ENCODE data around the gene PPP3R1.

Gene PPP3R1

DNA sequence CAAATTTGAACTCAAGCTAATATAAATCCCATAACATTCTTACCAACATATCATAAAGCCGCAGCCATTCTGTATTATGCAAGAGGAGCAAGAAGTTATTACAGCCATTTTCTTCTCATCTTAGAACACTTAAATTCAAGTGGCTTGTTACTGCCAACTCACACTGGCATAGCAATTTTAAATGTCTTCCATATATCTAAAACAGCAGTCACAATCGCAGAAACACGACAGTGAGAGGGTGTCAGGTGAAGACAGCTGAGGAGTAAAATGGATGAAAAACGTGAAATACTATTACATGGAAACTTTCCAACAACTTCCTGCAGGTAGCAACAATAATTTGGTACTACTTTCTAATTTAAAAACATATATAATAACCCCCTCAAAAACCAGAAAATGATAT is 17.9 kb downstream of the PPP3R1 start:
- DNase-seq (ENCODE audit: low read depth in 2 of 2, low spot score in 1 of 2): no peak

DNA sequence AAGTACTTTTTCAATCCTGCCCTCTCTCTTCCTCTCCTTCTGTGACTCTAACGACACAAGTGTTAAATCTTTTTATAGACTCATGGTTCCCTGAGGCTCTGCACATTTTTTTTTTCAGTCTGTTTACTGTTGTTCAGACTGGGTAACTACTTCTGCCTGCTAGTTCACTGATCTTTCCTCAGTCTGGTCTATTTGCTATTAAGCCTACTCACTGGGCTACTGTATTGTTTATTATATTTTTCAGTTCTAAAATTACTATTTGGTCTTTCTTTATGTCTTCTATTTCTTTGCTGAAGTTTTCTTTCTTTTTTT is 21.3 kb downstream of the PPP3R1 start:
- DNase-seq (ENCODE audit: low read depth in 2 of 2, low spot score in 1 of 2): no peak

DNA sequence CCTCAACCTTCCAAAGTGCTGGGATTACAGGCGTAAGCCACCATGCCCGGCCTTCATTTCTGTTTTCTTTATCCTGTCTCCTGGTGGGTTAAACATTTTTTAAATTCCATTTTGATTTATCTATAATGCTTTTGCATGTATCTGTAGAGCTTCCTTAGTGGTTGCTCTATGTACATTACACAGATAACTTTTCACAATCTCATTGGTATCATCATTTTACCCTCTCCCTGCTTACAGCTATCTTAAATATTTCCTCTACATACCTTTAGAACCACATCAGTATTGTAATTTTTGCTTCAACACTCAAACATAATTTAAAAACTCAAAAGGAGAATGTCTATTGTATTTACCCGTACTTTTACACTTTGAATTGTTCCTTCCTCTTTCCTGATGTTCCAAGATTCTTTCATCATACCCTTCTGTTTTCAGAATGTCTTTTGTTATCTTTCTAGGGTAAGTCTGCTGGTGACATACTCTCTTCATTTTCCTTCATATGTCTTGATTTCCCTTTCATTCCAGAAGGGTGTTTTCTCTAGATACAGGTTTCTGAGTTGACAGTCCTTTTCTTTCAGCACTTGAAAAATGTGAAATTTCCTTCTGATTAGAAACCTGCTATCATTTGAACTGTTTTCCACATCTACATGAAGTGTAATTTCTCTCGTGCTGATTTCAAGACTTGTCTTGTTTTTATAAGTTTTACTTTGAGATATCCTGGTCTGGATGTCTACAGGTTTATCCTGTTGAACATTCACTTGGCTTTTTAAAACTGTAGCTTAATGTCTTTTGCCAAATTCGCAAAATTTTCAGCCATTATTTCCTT is 21.9 kb downstream of the PPP3R1 start:
- DNase-seq (ENCODE audit: low read depth in 2 of 2, low spot score in 1 of 2): no peak

DNA sequence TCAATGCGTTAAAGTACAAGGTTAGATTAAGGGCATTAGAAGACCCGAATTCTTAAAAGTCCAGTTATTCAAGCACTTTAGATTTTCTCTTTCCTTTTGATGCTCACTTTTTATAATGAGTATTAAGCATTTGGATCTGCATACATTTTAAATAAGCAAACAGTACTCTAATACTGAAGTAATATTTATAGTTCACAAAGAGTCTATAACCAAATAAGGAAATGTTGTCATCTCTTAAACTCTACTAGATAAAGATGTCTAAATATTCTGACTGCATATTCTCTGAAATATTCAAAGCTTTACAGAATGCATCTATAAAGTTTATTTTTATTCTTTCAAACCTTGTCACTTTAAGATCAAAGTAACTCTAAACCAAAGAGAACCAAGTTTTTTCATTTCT is 25.5 kb downstream of the PPP3R1 start:
- DNase-seq (ENCODE audit: low read depth in 2 of 2, low spot score in 1 of 2): no peak

DNA sequence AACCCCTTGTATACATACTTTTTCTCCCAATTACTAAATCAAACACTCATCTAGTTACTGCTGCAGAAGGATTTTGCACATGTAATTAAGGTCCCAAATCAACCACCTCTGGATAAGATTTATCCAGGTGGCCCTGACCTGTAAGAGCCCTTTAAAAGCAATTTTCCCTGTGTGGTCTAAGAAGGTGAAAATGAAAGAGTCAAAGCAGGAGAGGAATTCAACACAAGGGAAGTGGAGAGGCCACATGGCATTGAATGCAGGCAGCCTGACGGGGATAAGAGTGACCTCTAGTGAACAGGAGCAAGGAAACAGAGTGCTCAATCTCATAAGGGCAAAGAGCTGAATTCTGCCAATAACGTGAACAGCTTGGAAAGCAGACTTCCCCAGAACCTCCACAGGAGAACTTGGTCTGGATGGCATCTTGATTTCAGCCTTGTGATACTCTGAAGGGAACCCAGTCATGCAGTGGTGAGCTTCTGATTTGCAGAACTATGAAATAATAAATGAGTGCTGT is 27.2 kb downstream of the PPP3R1 start:
- DNase-seq (ENCODE audit: low read depth in 2 of 2, low spot score in 1 of 2): no peak

DNA sequence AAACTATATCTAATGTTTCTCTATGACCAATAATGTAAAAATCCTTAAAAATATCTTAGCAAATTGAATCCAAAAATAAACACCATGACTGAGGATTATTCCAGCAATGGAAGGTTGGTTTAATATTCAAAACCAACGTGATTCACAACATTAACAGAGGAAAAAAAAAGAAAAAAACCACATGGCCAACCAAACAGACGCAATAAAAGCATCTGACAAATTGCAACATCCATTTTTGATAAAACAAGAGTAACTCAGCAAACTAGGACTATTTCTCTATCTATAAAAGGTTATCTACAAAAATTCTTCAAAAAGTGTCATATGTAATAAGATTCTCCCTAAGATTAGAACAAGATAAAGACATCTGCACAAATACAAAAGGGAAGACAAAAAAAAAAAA is 28.9 kb downstream of the PPP3R1 start:
- DNase-seq (ENCODE audit: low read depth in 2 of 2, low spot score in 1 of 2): no peak

DNA sequence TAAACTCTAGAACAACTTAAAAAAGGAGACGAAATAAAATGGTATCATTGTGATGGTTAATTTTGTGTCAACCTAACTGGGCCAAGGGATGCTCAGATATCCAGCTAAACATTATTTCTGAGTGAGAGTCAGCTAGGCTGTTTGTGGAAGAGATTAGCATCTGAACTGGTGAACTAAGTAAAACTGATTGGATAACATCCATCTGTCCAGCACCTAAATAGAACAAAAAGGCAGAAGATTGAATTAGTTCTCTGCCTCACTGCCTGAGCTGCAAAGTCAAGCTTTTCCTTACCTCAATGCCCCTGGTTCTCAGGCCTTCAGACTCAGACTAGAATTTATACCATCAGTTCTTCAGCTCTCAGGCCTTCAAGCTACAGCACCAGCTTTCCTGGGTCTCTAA is 30.0 kb downstream of the PPP3R1 start:
- DNase-seq (ENCODE audit: low read depth in 2 of 2, low spot score in 1 of 2): no peak

DNA sequence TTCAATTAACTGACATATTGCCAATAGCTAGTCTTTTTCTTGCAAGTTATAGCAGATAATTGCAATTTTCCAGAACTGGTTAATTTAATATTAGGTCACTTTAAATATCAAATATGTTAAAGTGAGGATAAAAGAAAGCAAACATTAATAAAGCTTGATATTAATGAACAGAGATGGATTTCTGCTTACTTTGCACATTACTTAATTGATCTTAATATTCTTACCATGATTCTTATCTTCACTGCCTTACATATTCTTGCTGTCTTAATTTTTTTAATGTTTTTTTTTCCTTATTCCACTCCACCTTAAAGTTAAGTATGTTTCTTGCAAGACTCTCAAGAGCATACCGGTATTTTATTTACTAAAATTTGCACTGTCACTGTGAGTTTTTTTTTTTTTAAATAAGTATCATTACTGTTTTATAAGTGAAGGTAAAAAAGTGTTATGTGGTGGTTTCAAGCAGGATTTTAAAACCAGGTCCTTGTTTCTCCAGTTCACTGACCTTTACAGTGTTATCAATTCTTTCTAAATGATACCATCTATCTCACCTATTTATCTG is 33.9 kb downstream of the PPP3R1 start:
- no peak for DNase-seq (ENCODE audit: low read depth in 2 of 2, low spot score in 1 of 2)

DNA sequence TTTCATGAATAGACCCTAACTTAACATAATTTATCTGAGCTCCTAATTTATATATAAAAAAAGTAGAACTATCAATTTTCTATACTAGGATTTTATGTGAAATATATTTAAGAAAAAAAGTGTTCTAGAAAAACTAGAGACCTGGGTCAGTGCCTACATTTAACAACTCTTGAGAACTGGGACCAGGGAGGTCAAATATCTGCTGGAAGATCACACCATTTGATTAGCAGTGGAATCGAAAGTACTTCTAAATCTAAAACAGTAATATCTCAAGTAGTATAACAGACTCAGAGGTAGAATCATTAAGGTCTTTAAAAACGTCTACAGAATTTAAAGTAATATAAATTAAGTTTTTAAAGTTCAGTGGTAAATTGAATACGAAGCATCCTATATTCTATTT is 34.6 kb downstream of the PPP3R1 start:
- DNase-seq (ENCODE audit: low read depth in 2 of 2, low spot score in 1 of 2): no peak

DNA sequence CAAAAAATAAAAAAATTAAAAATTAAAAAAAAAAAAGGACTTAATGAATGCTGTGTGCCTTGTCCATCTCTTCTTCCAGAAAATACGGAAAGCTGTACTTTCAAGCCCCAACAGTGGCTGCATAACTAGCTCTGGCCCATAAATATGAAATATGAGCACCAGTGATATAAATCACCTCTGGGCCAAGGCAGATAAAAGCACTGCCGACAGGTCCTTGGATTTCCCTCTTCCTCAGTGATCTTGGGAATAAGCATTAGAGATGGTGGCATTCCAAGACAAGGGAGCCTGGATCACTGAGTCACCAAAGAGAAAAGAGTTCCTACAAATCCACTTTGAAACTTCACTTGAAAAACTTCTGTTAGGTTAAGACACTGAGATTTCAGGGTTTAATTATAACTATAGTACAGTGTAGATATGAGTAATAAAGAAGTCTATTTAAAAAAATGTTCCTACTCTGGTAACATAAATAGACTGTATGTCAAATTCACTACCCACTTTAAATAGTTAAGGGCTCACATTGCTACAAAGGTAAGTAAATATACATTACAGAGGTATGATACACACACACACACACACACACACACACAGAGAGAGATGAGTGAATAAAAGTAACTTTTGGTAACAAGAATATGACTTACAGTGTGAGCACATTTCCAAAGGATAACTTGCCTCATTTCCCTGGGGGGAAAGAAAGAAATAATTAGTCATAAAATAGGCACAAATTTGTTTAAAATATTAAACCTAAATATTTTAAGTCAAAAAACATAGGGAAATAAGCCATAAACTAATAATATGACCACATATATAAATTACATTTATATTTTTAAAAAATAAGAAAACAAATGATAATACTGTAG is 35.6 kb downstream of the PPP3R1 start:
- DNase-seq (ENCODE audit: low read depth in 2 of 2, low spot score in 1 of 2): no peak

DNA sequence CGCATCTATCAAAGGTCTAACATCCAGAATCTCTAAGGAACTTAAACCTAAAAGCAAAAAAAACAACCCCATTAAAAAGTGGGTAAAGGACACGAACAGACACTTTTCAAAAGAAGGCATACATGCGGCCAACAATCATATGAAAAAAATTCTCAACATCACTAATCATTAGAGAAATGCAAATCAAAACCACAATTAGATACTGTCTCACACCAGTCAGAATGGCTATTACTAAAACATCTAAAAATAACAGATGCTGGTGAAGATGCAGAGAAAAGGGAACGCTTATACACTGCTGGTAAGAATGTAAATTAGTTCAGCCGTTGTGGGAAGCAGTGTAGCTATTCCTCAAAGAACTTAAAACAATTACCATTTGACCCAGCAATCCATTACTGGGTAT is 38.0 kb downstream of the PPP3R1 start:
- DNase-seq (ENCODE audit: low read depth in 2 of 2, low spot score in 1 of 2): no peak

DNA sequence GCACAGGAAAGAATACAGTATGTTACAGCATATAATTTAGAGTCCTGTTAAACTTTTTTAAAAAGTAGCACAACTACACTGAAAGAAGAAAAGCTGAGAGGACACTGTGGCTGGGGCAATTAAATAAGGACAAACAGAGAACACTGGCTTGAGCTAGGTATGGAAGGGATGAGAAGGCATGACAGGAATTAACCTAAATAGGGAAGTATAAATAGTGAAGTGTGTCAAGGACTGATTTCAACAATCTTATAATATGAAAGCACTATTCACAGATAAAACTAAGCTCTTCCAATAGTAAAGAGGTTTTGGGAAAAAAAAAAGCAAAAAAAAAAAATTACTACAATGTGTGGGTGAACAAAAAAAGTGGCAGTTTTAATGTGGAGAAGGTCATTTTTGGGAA is 45.5 kb downstream of the PPP3R1 start:
- DNase-seq (ENCODE audit: low read depth in 2 of 2, low spot score in 1 of 2): no peak

DNA sequence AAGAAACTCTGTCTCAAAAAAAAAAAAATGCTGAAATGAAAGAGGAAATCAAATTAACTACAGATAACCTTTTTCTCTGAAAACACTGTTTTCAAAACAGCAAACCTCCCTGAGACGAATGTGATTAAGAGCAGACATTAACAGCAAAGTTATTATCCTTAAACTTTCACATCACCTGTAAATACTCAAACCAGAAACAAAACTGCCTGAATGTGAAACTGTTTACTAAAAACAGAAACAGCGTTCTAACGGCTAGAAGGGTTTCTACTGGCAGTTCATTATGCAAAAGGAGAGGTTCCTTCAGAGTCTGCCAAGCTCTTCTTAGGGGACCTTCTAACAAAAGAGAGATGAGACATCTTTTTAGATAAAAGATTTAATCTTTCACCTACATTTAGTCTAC is 48.7 kb downstream of the PPP3R1 start:
- DNase-seq (ENCODE audit: low read depth in 2 of 2, low spot score in 1 of 2): no peak

DNA sequence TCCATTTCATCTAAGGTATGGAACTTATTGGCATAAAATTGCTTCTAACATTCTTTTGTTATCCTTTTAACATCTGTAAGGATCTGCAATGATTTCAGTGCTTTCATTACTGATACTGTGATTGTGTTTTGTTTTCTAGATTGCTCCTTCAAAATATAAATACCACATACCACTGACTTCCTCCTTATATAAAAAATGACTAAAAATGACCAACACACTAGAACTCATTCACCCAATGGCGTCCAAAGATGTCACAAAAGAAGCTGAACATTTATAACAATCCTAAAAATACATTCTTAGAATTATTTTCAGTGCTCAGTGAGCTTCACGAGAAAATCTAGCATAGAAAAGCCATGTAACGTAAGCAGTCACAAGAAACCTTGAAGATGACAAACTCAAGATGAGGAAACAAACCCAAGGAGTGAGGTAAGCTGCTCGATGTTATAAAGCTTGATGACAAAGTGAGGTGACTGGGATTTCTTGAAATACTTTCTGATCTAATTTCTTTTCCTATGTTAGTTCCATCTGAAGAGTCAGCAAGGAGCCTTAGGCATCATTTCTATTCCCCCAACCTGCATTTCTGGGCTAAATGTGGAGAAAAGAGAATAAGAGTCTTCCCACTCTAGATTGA is 52.1 kb downstream of the PPP3R1 start:
- no peak for DNase-seq (ENCODE audit: low read depth in 2 of 2, low spot score in 1 of 2)

DNA sequence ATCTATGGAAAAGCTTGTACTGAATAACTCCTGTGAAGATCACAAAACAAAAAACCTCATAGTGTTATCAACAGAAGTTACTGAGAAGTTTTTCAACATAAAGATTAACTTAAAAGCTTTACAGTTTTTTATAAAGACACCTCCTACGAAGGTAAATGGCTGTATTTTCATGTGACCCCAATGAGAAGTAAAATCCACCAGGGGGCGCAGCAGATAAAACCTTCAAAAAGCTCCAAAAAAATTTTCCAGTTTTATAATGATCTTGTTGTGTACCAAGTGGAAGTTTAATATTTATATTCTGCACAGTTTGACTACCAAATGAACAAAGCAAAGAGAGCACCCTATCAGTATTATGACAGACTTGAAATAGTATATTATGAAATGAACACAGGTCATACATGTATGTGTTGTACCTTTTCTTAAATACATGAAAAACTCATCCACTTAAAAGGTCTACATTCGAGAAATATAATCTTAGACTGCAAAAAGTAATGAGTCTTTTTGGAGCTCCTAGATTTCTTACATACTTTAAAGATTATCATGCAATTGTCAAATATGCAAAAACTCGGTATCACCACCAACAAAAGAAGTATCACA is 56.1 kb downstream of the PPP3R1 start:
- peak in 1 of 2 donors; percentile 21 for DNase-seq (ENCODE audit: low read depth in 2 of 2, low spot score in 1 of 2)

DNA sequence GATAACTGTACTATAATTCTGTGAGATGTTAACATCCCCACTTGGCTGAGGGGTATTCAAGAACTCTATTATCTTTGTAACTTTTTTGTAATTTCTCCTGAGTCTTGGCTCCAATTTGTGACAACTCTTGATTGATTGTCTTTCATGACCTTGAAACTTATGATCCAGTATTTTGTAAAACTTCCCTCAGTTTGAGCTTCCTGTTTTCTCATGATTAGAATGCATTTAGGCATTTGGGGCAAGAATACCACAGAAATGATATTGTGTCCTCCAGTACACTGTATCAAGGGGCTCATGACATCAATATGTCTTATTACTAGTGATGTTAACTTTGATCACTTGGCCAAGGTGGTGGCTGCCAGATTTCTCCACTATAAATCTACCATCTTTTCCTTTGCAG is 57.2 kb downstream of the PPP3R1 start:
- no peak for DNase-seq (ENCODE audit: low read depth in 2 of 2, low spot score in 1 of 2)

DNA sequence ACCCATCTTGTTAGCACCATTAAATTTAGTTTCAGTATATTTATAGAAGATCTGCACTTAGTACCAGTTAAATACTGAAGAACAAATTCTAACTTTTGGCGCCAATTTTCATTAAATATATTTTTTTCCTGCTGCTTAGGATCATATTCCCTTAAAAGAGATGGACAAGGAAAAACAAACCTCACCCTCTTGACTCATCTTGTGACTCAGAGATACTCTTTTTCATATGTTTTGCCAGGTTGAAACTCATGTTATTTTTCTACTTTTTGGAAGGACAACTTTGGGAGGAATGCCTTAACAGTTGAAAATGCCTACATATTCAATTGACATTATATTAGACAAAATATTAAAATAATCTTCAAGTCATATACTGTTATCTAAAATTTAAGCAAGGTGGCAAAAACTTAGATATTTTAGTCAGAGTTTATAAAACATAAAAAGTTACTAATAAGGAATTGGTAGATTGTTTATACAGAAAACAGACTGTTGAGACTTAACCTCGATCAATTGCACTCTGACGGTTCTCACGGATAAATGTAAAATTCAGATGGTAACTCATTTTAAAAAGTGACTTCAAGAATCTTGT is 58.5 kb downstream of the PPP3R1 start:
- DNase-seq (ENCODE audit: low read depth in 2 of 2, low spot score in 1 of 2): no peak

DNA sequence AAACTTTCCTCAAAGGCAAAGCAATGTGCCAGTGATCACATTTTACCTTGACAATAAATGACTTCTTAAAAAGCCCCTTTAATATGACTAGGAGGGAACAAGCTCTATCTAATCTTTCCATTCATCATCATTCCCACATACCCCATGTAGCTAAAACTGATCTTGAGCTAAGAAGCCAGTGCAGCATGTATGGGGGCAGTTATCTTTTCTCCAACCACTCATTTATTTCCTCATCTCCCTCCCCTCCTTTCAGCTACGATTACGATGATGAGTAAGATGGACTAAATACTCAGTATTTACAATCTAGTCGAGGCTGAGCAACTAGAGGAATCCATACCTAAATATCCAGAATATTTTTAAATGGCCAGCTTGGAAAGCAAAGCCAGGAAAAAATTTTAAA is 59.2 kb downstream of the PPP3R1 start:
- DNase-seq (ENCODE audit: low read depth in 2 of 2, low spot score in 1 of 2): no peak

DNA sequence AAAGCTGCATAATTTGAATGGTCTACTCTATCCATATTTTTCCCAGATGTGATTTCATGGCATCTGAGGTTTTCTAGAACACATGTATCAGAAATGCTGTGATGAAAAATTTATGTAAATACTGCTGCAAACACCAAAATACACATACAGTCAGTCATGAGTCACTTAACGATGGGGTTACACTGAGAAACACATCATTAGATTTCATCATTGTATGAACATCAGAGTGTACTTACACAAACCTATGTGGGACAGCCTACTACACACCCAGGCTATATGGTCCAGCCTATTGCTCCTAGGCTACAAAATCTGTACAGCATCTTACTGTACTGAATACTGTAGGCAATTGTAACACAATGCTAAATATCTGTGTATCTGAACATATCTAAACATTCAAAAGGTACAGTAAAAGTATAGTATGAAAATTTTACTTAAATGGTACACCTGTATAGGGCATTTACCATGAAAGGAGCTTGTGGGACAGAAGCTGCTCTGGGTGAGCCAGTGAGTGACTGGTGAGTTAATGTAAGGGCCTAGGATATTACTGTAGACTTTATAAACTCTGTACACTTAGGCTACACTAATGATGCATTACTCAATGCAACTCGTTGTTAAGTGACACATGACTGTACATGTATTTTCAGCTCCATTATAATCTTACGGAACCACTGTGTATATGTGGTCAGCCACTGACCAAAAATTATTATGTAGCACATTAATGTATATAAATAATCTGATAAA is 61.2 kb downstream of the PPP3R1 start:
- no peak for DNase-seq (ENCODE audit: low read depth in 2 of 2, low spot score in 1 of 2)
